Activated CD8-positive, alpha-beta memory T cell treated with anti-CD3 and anti-CD28 coated beads, Interleukin-2, amount 10 ng/mL, durations not matched to agents 7 days and 5 days (primary cell): ENCODE measurements around the gene CELF2. TPM values are rescaled to one million over a fixed set of nuclear protein-coding genes. Genes with fewer than 3 reads are reported as not detected.

ENCODE experiments used
- ATAC-seq: fragments of 150-1000 bp; cut with Tn5 transposase; one replicate; pipeline ENCODE4 v1.10.0; 2021; ENCODE audit warnings: moderate library complexity
- CTCF ChIA-PET: fragments of 350-600 bp; sonication (Branson Sonifier 250); formaldehyde crosslinking; loops from one replicate; lab custom pipeline; 2021; ENCODE audit warnings: antibody characterized with exemption; lab: Charles Lee
- DNase-seq: peaks from one replicate; pipeline ENCODE4 v3.0.0-alpha.2; 2020
- H3K27ac Mint-ChIP-seq: one replicate; pipeline ENCODE4 v1.8.0; 2021; ENCODE audit warnings: mild to moderate bottlenecking, mixed read lengths
- H3K27me3 Mint-ChIP-seq: one replicate; pipeline ENCODE4 v1.8.0; 2021; ENCODE audit warnings: mixed read lengths
- H3K36me3 Mint-ChIP-seq: one replicate; pipeline ENCODE4 v1.8.0; 2021; ENCODE audit warnings: mild to moderate bottlenecking, mixed read lengths
- H3K4me1 Mint-ChIP-seq: one replicate; pipeline ENCODE4 v1.8.0; 2021; ENCODE audit warnings: mixed read lengths
- H3K4me3 Mint-ChIP-seq: one replicate; pipeline ENCODE4 v1.8.0; 2021; ENCODE audit warnings: mild to moderate bottlenecking, moderate library complexity, mixed read lengths
- H3K9me3 Mint-ChIP-seq: one replicate; pipeline ENCODE4 v1.8.0; 2022; ENCODE audit warnings: low read depth, mixed read lengths
- total RNA-seq, 2 experiments: library from RNA; stranded (reverse); gene quantifications; one replicate each; pipeline ENCODE4 v1.2.3, GENCODE V29; 2021

The CELF2 gene
- total RNA-seq, 2 experiments from 2014 or later, result 205 to 219 TPM

GRCh38 chr10:11146402-11147171, 128.9 kb downstream of the CELF2 start:
- Mint-ChIP-seq H3K27me3 (no peaks in the 10 kb centered on the region), H3K9me3 (no peaks in the 10 kb centered on the region), H3K4me3 (peak overlapping the region; percentile 54), H3K4me1 (peaks cover 94% of the 10 kb centered on the region), H3K36me3 (peaks cover 1% of the 10 kb centered on the region), H3K27ac (peak overlapping the region; percentile 97)
- CTCF ChIA-PET, result interaction anchor here (0.8 to 8.1 kb wide), 6 partner anchors 14 to 96 kb away, joined by 3 to 189 read pairs (median 4); no protein-coding TSS in a partner anchor
- ATAC-seq (no peak), DNase-seq (no peak)

- Mint-ChIP-seq H3K4me3 (peak overlapping the region; percentile 54), H3K27ac (peak overlapping the region; percentile 97), H3K9me3 (no peaks in the 10 kb centered on the region), H3K27me3 (no peaks in the 10 kb centered on the region), H3K4me1 (peaks cover 92% of the 10 kb centered on the region), H3K36me3 (no peaks in the 10 kb centered on the region)
- CTCF ChIA-PET, result interaction anchor here (0.9 to 8.1 kb wide), 5 partner anchors 12 to 95 kb away, joined by 3 to 189 read pairs (median 19); no protein-coding TSS in a partner anchor
- ATAC-seq, result peak; percentile 17
- no peak for DNase-seq
Observed at GRCh38 chr10:11147722-11148121, 130.1 kb downstream of the CELF2 start.

- ATAC-seq, result no peak
- Mint-ChIP-seq H3K4me3 (peak overlapping the region; percentile 75), H3K9me3 (no peaks in the 10 kb centered on the region), H3K4me1 (peaks cover 87% of the 10 kb centered on the region), H3K27ac (peak overlapping the region; percentile 97), H3K27me3 (no peaks in the 10 kb centered on the region), H3K36me3 (no peaks in the 10 kb centered on the region)
- DNase-seq, result no peak
- CTCF ChIA-PET, result interaction anchor here (1.3 to 8.1 kb wide), 4 partner anchors 11 to 35 kb away, joined by 3 to 189 read pairs (median 52); no protein-coding TSS in a partner anchor
Observed at GRCh38 chr10:11148142-11149028, 130.7 kb downstream of the CELF2 start.

- no peak for DNase-seq
- H3K4me1 Mint-ChIP-seq, result peaks cover 85% of the 10 kb centered on the region
- no peaks in the 10 kb centered on the region for H3K36me3 Mint-ChIP-seq
- peak overlapping the region; percentile 97 for H3K27ac Mint-ChIP-seq
- H3K4me3 Mint-ChIP-seq, result peak overlapping the region; percentile 75
- peak; percentile 0 for ATAC-seq
- H3K27me3 Mint-ChIP-seq, result no peaks in the 10 kb centered on the region
- H3K9me3 Mint-ChIP-seq, result no peaks in the 10 kb centered on the region
- CTCF ChIA-PET, result interaction anchor here (1.0 to 8.1 kb wide), 6 partner anchors 10 to 37 kb away, joined by 3 to 189 read pairs (median 12); no protein-coding TSS in a partner anchor
Observed at GRCh38 chr10:11149807-11150141, 132.1 kb downstream of the CELF2 start.

GRCh38 chr10:11150231-11150731, 132.6 kb downstream of the CELF2 start:
- Mint-ChIP-seq H3K4me1 (peaks cover 82% of the 10 kb centered on the region), H3K27me3 (no peaks in the 10 kb centered on the region), H3K36me3 (no peaks in the 10 kb centered on the region), H3K27ac (peak overlapping the region; percentile 97), H3K4me3 (peak overlapping the region; percentile 75), H3K9me3 (no peaks in the 10 kb centered on the region)
- ATAC-seq, result peak; percentile 24
- no peak for DNase-seq
- CTCF ChIA-PET, result interaction anchor here (1.0 to 8.1 kb wide), 6 partner anchors 9 to 38 kb away, joined by 3 to 189 read pairs (median 12); no protein-coding TSS in a partner anchor

GRCh38 chr10:11150879-11151415, 133.3 kb downstream of the CELF2 start:
- H3K27me3 Mint-ChIP-seq, result no peaks in the 10 kb centered on the region
- ATAC-seq, result no peak

GRCh38 chr10:11152801-11153200, 135.1 kb downstream of the CELF2 start:
- DNase-seq, result no peak
- H3K9me3 Mint-ChIP-seq, result no peaks in the 10 kb centered on the region
- H3K27me3 Mint-ChIP-seq, result no peaks in the 10 kb centered on the region
- H3K36me3 Mint-ChIP-seq, result no peaks in the 10 kb centered on the region
- no peak for ATAC-seq
- H3K4me1 Mint-ChIP-seq, result peaks cover 74% of the 10 kb centered on the region
- H3K27ac Mint-ChIP-seq, result no peak overlapping the region
- CTCF ChIA-PET, result interaction anchor here (1.4 kb wide), 1 partner anchor 26 kb away, joined by 3 read pairs; no protein-coding TSS in a partner anchor
- H3K4me3 Mint-ChIP-seq, result no peak overlapping the region

More at GRCh38 chr10:11150879-11151415, 133.3 kb downstream of the CELF2 start:
- DNase-seq, result no peak
- Mint-ChIP-seq H3K27ac (peak overlapping the region; percentile 97), H3K36me3 (no peaks in the 10 kb centered on the region), H3K4me3 (peak overlapping the region; percentile 75), H3K9me3 (no peaks in the 10 kb centered on the region), H3K4me1 (peaks cover 78% of the 10 kb centered on the region)
- CTCF ChIA-PET, result interaction anchor here (3.6 to 8.1 kb wide), 3 partner anchors 8 to 25 kb away, joined by 19 to 189 read pairs (median 84); no protein-coding TSS in a partner anchor

- no peak overlapping the region for H3K4me3 Mint-ChIP-seq
- H3K27me3 Mint-ChIP-seq, result no peaks in the 10 kb centered on the region
- H3K4me1 Mint-ChIP-seq, result peaks cover 74% of the 10 kb centered on the region
- no peak for ATAC-seq
- no peaks in the 10 kb centered on the region for H3K9me3 Mint-ChIP-seq
- no peaks in the 10 kb centered on the region for H3K36me3 Mint-ChIP-seq
- H3K27ac Mint-ChIP-seq, result no peak overlapping the region
- CTCF ChIA-PET, result interaction anchor here (1.0 to 1.4 kb wide), 2 partner anchors 16 to 25 kb away, joined by 3 read pairs; no protein-coding TSS in a partner anchor
- no peak for DNase-seq
Observed at GRCh38 chr10:11153245-11153644, 135.6 kb downstream of the CELF2 start.

GRCh38 chr10:11153766-11154165, 136.1 kb downstream of the CELF2 start:
- peaks cover 70% of the 10 kb centered on the region for H3K4me1 Mint-ChIP-seq
- H3K27ac Mint-ChIP-seq, result no peak overlapping the region
- CTCF ChIA-PET, result interaction anchor here (1.0 kb wide), 1 partner anchor 16 kb away, joined by 3 read pairs; no protein-coding TSS in a partner anchor
- ATAC-seq (no peak), DNase-seq (no peak)
- H3K36me3 Mint-ChIP-seq, result no peaks in the 10 kb centered on the region
- H3K9me3 Mint-ChIP-seq, result no peaks in the 10 kb centered on the region
- no peak overlapping the region for H3K4me3 Mint-ChIP-seq
- no peaks in the 10 kb centered on the region for H3K27me3 Mint-ChIP-seq

GRCh38 chr10:11154333-11154732, 136.7 kb downstream of the CELF2 start:
- ATAC-seq (no peak), DNase-seq (peak; percentile 39)
- H3K27me3 Mint-ChIP-seq, result no peaks in the 10 kb centered on the region
- CTCF ChIA-PET, result interaction anchor here (1.0 kb wide), 1 partner anchor 15 kb away, joined by 3 read pairs; no protein-coding TSS in a partner anchor
- no peak overlapping the region for H3K27ac Mint-ChIP-seq
- no peaks in the 10 kb centered on the region for H3K36me3 Mint-ChIP-seq
- H3K4me1 Mint-ChIP-seq, result peaks cover 65% of the 10 kb centered on the region
- no peak overlapping the region for H3K4me3 Mint-ChIP-seq
- no peaks in the 10 kb centered on the region for H3K9me3 Mint-ChIP-seq

GRCh38 chr10:11154849-11155498, 137.3 kb downstream of the CELF2 start:
- ATAC-seq, result no peak
- Mint-ChIP-seq H3K27ac (no peak overlapping the region), H3K4me3 (no peak overlapping the region)

GRCh38 chr10:11156480-11156879, 138.8 kb downstream of the CELF2 start:
- H3K4me1 Mint-ChIP-seq, result peaks cover 52% of the 10 kb centered on the region
- H3K27me3 Mint-ChIP-seq, result no peaks in the 10 kb centered on the region
- ATAC-seq (peak; percentile 63), DNase-seq (no peak)
- peak overlapping the region; percentile 52 for H3K27ac Mint-ChIP-seq
- no peaks in the 10 kb centered on the region for H3K36me3 Mint-ChIP-seq
- no peaks in the 10 kb centered on the region for H3K9me3 Mint-ChIP-seq
- no peak overlapping the region for H3K4me3 Mint-ChIP-seq
- CTCF ChIA-PET, result no interaction called here

More at GRCh38 chr10:11154849-11155498, 137.3 kb downstream of the CELF2 start:
- DNase-seq, result peak; percentile 26
- Mint-ChIP-seq H3K4me1 (peaks cover 59% of the 10 kb centered on the region), H3K27me3 (no peaks in the 10 kb centered on the region), H3K36me3 (no peaks in the 10 kb centered on the region), H3K9me3 (no peaks in the 10 kb centered on the region)
- CTCF ChIA-PET, result no interaction called here
